WTC11 (cell line): ENCODE results near the gene BTBD1. TPM values are rescaled to one million over a fixed set of nuclear protein-coding genes. Genes with fewer than 3 reads are reported as not detected.

Experiments used
- ATAC-seq: fragments of 200-7000 bp; cut with Tn5 transposase; 2 replicates; pipeline ENCODE4 v1.10.0; 2021; ENCODE audit warnings: mild to moderate bottlenecking, moderate library complexity
- CTCF ChIA-PET: fragments of 300-600 bp; sonication (Branson Sonifier 250); formaldehyde crosslinking; loops from one replicate; lab custom pipeline; 2021; ENCODE audit warnings: antibody characterized with exemption; lab: Charles Lee
- POLR2A ChIA-PET: fragments of 350-600 bp; sonication (Branson Sonifier 250); formaldehyde crosslinking; loops from one replicate; lab custom pipeline; 2021; ENCODE audit warnings: antibody characterized with exemption; lab: Charles Lee
- DNase-seq: peaks from one replicate; pipeline ENCODE4 v3.0.0; 2021; ENCODE audit warnings: low spot score
- H3K27ac Mint-ChIP-seq: 2 replicates; pipeline ENCODE4 v1.8.0; 2021; ENCODE audit warnings: mixed read lengths
- H3K27me3 Mint-ChIP-seq: 2 replicates; pipeline ENCODE4 v1.8.0; 2021; ENCODE audit warnings: low read depth, mild to moderate bottlenecking, moderate library complexity, mixed read lengths
- H3K36me3 Mint-ChIP-seq: 2 replicates; pipeline ENCODE4 v1.8.0; 2021; ENCODE audit warnings: mixed read lengths
- H3K4me1 Mint-ChIP-seq: 2 replicates; pipeline ENCODE4 v1.8.0; 2022; ENCODE audit warnings: mixed read lengths
- H3K4me3 Mint-ChIP-seq: 2 replicates; pipeline ENCODE4 v1.8.0; 2021; ENCODE audit warnings: mild to moderate bottlenecking, moderate library complexity, mixed read lengths
- H3K9me3 Mint-ChIP-seq: 2 replicates; pipeline ENCODE4 v1.8.0; 2021; ENCODE audit warnings: mixed read lengths
- AFF4 ChIP-seq: sonication (generic); formaldehyde crosslinking; IDR thresholded peaks from 2 replicates; pipeline ENCODE4 v1.8.1; 2023; ENCODE audit warnings: mild to moderate bottlenecking, missing genetic modification reagents, borderline replicate concordance
- ATF1 ChIP-seq: sonication (generic); formaldehyde crosslinking; IDR thresholded peaks from 2 replicates; pipeline ENCODE4 v1.8.1; 2023; ENCODE audit warnings: mild to moderate bottlenecking, moderate library complexity, missing genetic modification reagents
- ATF3 ChIP-seq: sonication (generic); formaldehyde crosslinking; conservative IDR thresholded peaks from 2 replicates; pipeline ENCODE4 v1.8.1; 2022; ENCODE audit warnings: mild to moderate bottlenecking, missing genetic modification reagents
- ATF6 ChIP-seq: sonication (generic); formaldehyde crosslinking; IDR thresholded peaks from 2 replicates; pipeline ENCODE4 v1.8.1; 2023; ENCODE audit warnings: mild to moderate bottlenecking, missing genetic modification reagents
- CREM ChIP-seq: sonication (generic); formaldehyde crosslinking; IDR thresholded peaks from 2 replicates; pipeline ENCODE4 v1.8.1; 2022; ENCODE audit warnings: mild to moderate bottlenecking, missing genetic modification reagents, moderate library complexity
- EMX1 ChIP-seq: fragments of 250-450 bp; sonication (Bioruptor Pico); IDR thresholded peaks from 2 replicates; pipeline ENCODE4 v1.8.0; 2021; ENCODE audit warnings: mild to moderate bottlenecking
- ERG ChIP-seq: fragments of 250-450 bp; sonication (Bioruptor Pico); IDR thresholded peaks from 2 replicates; pipeline ENCODE4 v1.8.0; 2021; ENCODE audit warnings: mild to moderate bottlenecking
- ESRRA ChIP-seq: sonication (generic); formaldehyde crosslinking; IDR thresholded peaks from 2 replicates; pipeline ENCODE4 v1.8.1; 2022; ENCODE audit warnings: mild to moderate bottlenecking, missing genetic modification reagents, borderline replicate concordance
- ETV6 ChIP-seq: sonication (generic); formaldehyde crosslinking; IDR thresholded peaks from 2 replicates; pipeline ENCODE4 v1.8.1; 2022; ENCODE audit warnings: mild to moderate bottlenecking, missing genetic modification reagents
- FOXK1 ChIP-seq: sonication (generic); formaldehyde crosslinking; IDR thresholded peaks from 2 replicates; pipeline ENCODE4 v1.8.0; 2022; ENCODE audit warnings: mild to moderate bottlenecking, moderate library complexity, missing genetic modification reagents
- GABPB1 ChIP-seq: sonication (generic); formaldehyde crosslinking; IDR thresholded peaks from 2 replicates; pipeline ENCODE4 v1.8.1; 2023; ENCODE audit warnings: mild to moderate bottlenecking, missing genetic modification reagents
- GRHL2 ChIP-seq: fragments of 250-450 bp; sonication (Bioruptor Pico); IDR thresholded peaks from 2 replicates; pipeline ENCODE4 v1.8.0; 2022; ENCODE audit warnings: mild to moderate bottlenecking, moderate library complexity; ENCODE audit not compliant: insufficient replicate concordance, severe bottlenecking
- GTF2I ChIP-seq: fragments of 250-450 bp; sonication (Bioruptor Pico); conservative IDR thresholded peaks from 2 replicates; pipeline ENCODE4 v1.4.0; 2021; ENCODE audit warnings: mild to moderate bottlenecking
- OVOL2 ChIP-seq: fragments of 250-450 bp; sonication (Bioruptor Pico); IDR thresholded peaks from 2 replicates; pipeline ENCODE4 v1.9.0; 2021; ENCODE audit warnings: mild to moderate bottlenecking, borderline replicate concordance
- SP1 ChIP-seq: sonication (generic); formaldehyde crosslinking; conservative IDR thresholded peaks from 2 replicates; pipeline ENCODE4 v1.8.1; 2022; ENCODE audit warnings: missing genetic modification reagents
- TCF7 ChIP-seq: sonication (generic); formaldehyde crosslinking; IDR thresholded peaks from 2 replicates; pipeline ENCODE4 v1.8.0; 2022; ENCODE audit warnings: mild to moderate bottlenecking, low read depth, missing genetic modification reagents, moderate library complexity
- TEAD1 ChIP-seq: sonication (generic); formaldehyde crosslinking; IDR thresholded peaks from 2 replicates; pipeline ENCODE4 v1.8.0; 2022; ENCODE audit warnings: mild to moderate bottlenecking, missing genetic modification reagents
- TEAD4 ChIP-seq: sonication (generic); formaldehyde crosslinking; IDR thresholded peaks from 2 replicates; pipeline ENCODE4 v1.8.0; 2022; ENCODE audit warnings: mild to moderate bottlenecking, missing genetic modification reagents
- USF2 ChIP-seq: sonication (generic); formaldehyde crosslinking; IDR thresholded peaks from 2 replicates; pipeline ENCODE4 v1.8.1; 2023; ENCODE audit warnings: mild to moderate bottlenecking, missing genetic modification reagents, moderate library complexity
- ZBTB21 ChIP-seq: sonication (generic); formaldehyde crosslinking; IDR thresholded peaks from 2 replicates; pipeline ENCODE4 v1.8.1; 2023; ENCODE audit warnings: mild to moderate bottlenecking, missing genetic modification reagents, borderline replicate concordance
- ZBTB43 ChIP-seq: sonication (generic); formaldehyde crosslinking; IDR thresholded peaks from 2 replicates; pipeline ENCODE4 v1.8.1; 2023; ENCODE audit warnings: mild to moderate bottlenecking, missing genetic modification reagents
- ZNF121 ChIP-seq: sonication (generic); formaldehyde crosslinking; IDR thresholded peaks from 2 replicates; pipeline ENCODE4 v1.8.0; 2023; ENCODE audit warnings: missing genetic modification reagents
- ZNF138 ChIP-seq: sonication (generic); formaldehyde crosslinking; conservative IDR thresholded peaks from 2 replicates; pipeline ENCODE4 v1.8.1; 2022; ENCODE audit warnings: mild to moderate bottlenecking, moderate library complexity, missing genetic modification reagents
- ZNF263 ChIP-seq: sonication (generic); formaldehyde crosslinking; IDR thresholded peaks from 2 replicates; pipeline ENCODE4 v1.8.1; 2022; ENCODE audit warnings: low read depth, mild to moderate bottlenecking, moderate library complexity, missing genetic modification reagents
- ZNF396 ChIP-seq: fragments of 250-450 bp; sonication (Bioruptor Pico); IDR thresholded peaks from 2 replicates; pipeline ENCODE4 v1.8.0; 2021; ENCODE audit warnings: mild to moderate bottlenecking, moderate library complexity, borderline replicate concordance
- ZNF425 ChIP-seq: fragments of 250-450 bp; sonication (Bioruptor Pico); conservative IDR thresholded peaks from 2 replicates; pipeline ENCODE4 v1.9.0; 2021; ENCODE audit warnings: mild to moderate bottlenecking
- total RNA-seq: library from RNA; stranded (reverse); gene quantifications from 3 replicates; pipeline ENCODE4 v1.2.3, GENCODE V29; 2021

BTBD1 gene
- total RNA-seq, 1 experiment from 2014 or later = 39.6 TPM

GRCh38 chr15:82977076-82977475, 90.0 kb downstream of the BTBD1 start:
- H3K4me1 Mint-ChIP-seq = no peaks in the 10 kb centered on the region
- H3K36me3 Mint-ChIP-seq = no peaks in the 10 kb centered on the region
- CTCF ChIA-PET = no interaction called here
- POLR2A ChIA-PET = no interaction called here
- H3K27ac Mint-ChIP-seq = no peak overlapping the region
- H3K4me3 Mint-ChIP-seq = no peak overlapping the region
- ATAC-seq (no peak), DNase-seq (no peak)
- no peaks in the 10 kb centered on the region for H3K9me3 Mint-ChIP-seq
- H3K27me3 Mint-ChIP-seq = peaks cover 10% of the 10 kb centered on the region
- no peak for TF ChIP-seq GTF2I (CRISPR knock-in tag)
- no peak for TF ChIP-seq ATF1
- no peak for TF ChIP-seq ATF6 (CRISPR knock-in tag)
- TF ChIP-seq TEAD1 (CRISPR knock-in tag) = no peak
- no peak for TF ChIP-seq ERG
- no peak for TF ChIP-seq SP1 (CRISPR knock-in tag)
- no peak for TF ChIP-seq CREM (CRISPR knock-in tag)
- no peak for TF ChIP-seq ZNF263 (CRISPR knock-in tag)
- no peak for TF ChIP-seq USF2 (CRISPR knock-in tag)
- TF ChIP-seq ZNF138 (CRISPR knock-in tag) = no peak
- no peak for TF ChIP-seq TEAD4 (CRISPR knock-in tag)
- TF ChIP-seq ZNF425 = no peak
- TF ChIP-seq GRHL2 = no peak
- no peak for TF ChIP-seq EMX1
- no peak for TF ChIP-seq ZNF121 (CRISPR knock-in tag)
- no peak for TF ChIP-seq ZBTB21
- TF ChIP-seq OVOL2 = no peak
- no peak for TF ChIP-seq ZBTB43 (CRISPR knock-in tag)
- no peak for TF ChIP-seq ETV6 (CRISPR knock-in tag)
- TF ChIP-seq ZNF396 (CRISPR knock-in tag) = no peak
- TF ChIP-seq, all 79 proteins: peak for 0

GRCh38 chr15:82972990-82973389, 94.1 kb downstream of the BTBD1 start:
- CTCF ChIA-PET = no interaction called here
- H3K27me3 Mint-ChIP-seq = peaks cover 19% of the 10 kb centered on the region
- TF ChIP-seq ZBTB43 (CRISPR knock-in tag) (no peak), ESRRA (CRISPR knock-in tag) (no peak), FOXK1 (no peak), AFF4 (CRISPR knock-in tag) (no peak), TCF7 (CRISPR knock-in tag) (no peak), GABPB1 (CRISPR knock-in tag) (no peak), ATF3 (CRISPR knock-in tag) (no peak)

More at GRCh38 chr15:82972990-82973389, 94.1 kb downstream of the BTBD1 start:
- Mint-ChIP-seq H3K4me3 (no peak overlapping the region), H3K9me3 (no peaks in the 10 kb centered on the region), H3K4me1 (no peaks in the 10 kb centered on the region), H3K36me3 (no peaks in the 10 kb centered on the region), H3K27ac (no peak overlapping the region)
- POLR2A ChIA-PET = no interaction called here
- ATAC-seq (no peak), DNase-seq (no peak)
